Peyer's patch (tissue), 4 donors: ENCODE results near the gene PSD2.

ENCODE experiments used
- POLR2A ChIP-seq, 2 donors: fragments of 450-650 bp; IDR thresholded peaks; one replicate each; pipeline ENCODE4 v1.5.1; 2017; ENCODE audit warnings: antibody characterized with exemption in 2 of 2, mild to moderate bottlenecking in 2 of 2, moderate library complexity in 2 of 2
- TF ChIP-seq, protein P1 (sequence below), 6 experiments: fragments of 450-650 bp in 4 of 6; fragments of 200-600 bp in 2 of 6; sonication (generic) in 1 of 6; IDR thresholded peaks; one replicate each; pipeline ENCODE4 v1.5.1; 2017 to 2019; ENCODE audit warnings: antibody characterized with exemption in 6 of 6, mild to moderate bottlenecking in 3 of 6, moderate library complexity in 1 of 6

DNA sequence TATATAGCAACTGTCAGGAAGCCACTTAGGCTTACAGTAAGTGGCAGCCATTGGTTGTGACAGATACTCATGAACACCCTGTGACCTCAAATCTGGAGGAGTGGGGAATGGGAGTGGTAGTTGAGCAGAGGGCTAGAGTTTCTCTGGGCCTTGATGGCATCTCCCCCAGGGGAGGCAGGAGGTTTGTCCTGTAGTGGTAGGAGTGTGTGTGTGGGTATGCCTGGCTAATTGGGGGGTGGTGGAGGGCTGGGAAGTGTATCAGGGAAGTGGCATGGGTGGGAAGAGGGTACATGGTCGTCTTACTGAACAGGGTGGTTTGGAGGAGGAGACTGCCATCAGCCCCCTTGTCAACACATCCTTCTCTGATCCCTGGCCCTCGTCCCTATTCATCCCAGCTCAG lies 71.5 kb downstream of the PSD2 start:
- TF ChIP-seq, protein P1, sequence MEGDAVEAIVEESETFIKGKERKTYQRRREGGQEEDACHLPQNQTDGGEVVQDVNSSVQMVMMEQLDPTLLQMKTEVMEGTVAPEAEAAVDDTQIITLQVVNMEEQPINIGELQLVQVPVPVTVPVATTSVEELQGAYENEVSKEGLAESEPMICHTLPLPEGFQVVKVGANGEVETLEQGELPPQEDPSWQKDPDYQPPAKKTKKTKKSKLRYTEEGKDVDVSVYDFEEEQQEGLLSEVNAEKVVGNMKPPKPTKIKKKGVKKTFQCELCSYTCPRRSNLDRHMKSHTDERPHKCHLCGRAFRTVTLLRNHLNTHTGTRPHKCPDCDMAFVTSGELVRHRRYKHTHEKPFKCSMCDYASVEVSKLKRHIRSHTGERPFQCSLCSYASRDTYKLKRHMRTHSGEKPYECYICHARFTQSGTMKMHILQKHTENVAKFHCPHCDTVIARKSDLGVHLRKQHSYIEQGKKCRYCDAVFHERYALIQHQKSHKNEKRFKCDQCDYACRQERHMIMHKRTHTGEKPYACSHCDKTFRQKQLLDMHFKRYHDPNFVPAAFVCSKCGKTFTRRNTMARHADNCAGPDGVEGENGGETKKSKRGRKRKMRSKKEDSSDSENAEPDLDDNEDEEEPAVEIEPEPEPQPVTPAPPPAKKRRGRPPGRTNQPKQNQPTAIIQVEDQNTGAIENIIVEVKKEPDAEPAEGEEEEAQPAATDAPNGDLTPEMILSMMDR (IDR thresholded peaks at IDR 0.05): no peak
- no peak for TF ChIP-seq POLR2A (IDR thresholded peaks at IDR 0.05)
